SH-SY5Y (cell line): Measurements from ENCODE around the gene CD101.

Experiments used
- GATA2 ChIP-seq: IDR thresholded peaks from 2 replicates; pipeline ENCODE4 v1.6.1; 2011; ENCODE audit warnings: mild to moderate bottlenecking, low read depth, low read length
- GATA3 ChIP-seq: IDR thresholded peaks from 2 replicates; pipeline ENCODE4 v1.6.1; 2011; ENCODE audit warnings: low read depth, mild to moderate bottlenecking, low read length, moderate library complexity

GRCh38 chr1:117008656-117009055 lies 7.1 kb downstream of the CD101 start:
- TF ChIP-seq GATA3 (no peak), GATA2 (no peak)
